Neural crest cell (in vitro differentiated cells): ENCODE data around the gene SNX5. TPM values are rescaled to one million over a fixed set of nuclear protein-coding genes. Genes with fewer than 3 reads are reported as not detected.

Experiments used
- DNase-seq: peaks from one replicate; pipeline ENCODE4 v3.0.0; 2021; ENCODE audit warnings: low read depth, mixed read lengths, low spot score
- H3K27ac Mint-ChIP-seq: one replicate; pipeline ENCODE4 v1.8.0; 2021; ENCODE audit warnings: mild to moderate bottlenecking, mixed read lengths; ENCODE audit not compliant: unreplicated experiment
- H3K27me3 Mint-ChIP-seq: 2 replicates; pipeline ENCODE4 v1.8.0; 2021; ENCODE audit warnings: low read depth, mild to moderate bottlenecking, mixed read lengths
- H3K36me3 Mint-ChIP-seq: 2 replicates; pipeline ENCODE4 v1.8.0; 2021; ENCODE audit warnings: low read depth, mild to moderate bottlenecking, mixed read lengths
- H3K4me1 Mint-ChIP-seq: 2 replicates; pipeline ENCODE4 v1.8.0; 2021; ENCODE audit warnings: mixed read lengths
- H3K4me3 Mint-ChIP-seq: one replicate; pipeline ENCODE4 v1.8.0; 2021; ENCODE audit warnings: mild to moderate bottlenecking, mixed read lengths
- H3K9me3 Mint-ChIP-seq: 2 replicates; pipeline ENCODE4 v1.8.0; 2021; ENCODE audit warnings: mixed read lengths
- CTCF ChIP-seq: fragments of 200-600 bp; sonication (generic); conservative IDR thresholded peaks from 2 replicates; pipeline ENCODE4 v1.5.0; 2021; ENCODE audit warnings: antibody characterized with exemption, mild to moderate bottlenecking
- total RNA-seq: library from RNA; stranded (reverse); gene quantifications from 2 replicates; pipeline ENCODE4 v1.2.1, GENCODE V29; 2021

Gene SNX5
- total RNA-seq, 1 donor from 2014 or later, result 116 TPM

- Mint-ChIP-seq H3K4me1 (no peaks in the 10 kb centered on the region), H3K4me3 (no peak overlapping the region), H3K27ac (no peak overlapping the region), H3K9me3 (no peaks in the 10 kb centered on the region), H3K36me3 (no peaks in the 10 kb centered on the region), H3K27me3 (peaks cover 4% of the 10 kb centered on the region)
- TF ChIP-seq CTCF, result no peak
- DNase-seq, result no peak
These were observed 50.6 kb downstream of the SNX5 start for GRCh38 chr20:17917832-17918618.

- no peak overlapping the region for H3K4me3 Mint-ChIP-seq
These were observed 52.1 kb downstream of the SNX5 start for GRCh38 chr20:17916433-17916891.

GRCh38 chr20:17914957-17915356, 53.6 kb downstream of the SNX5 start:
- H3K4me3 Mint-ChIP-seq, result no peak overlapping the region
- peaks cover 4% of the 10 kb centered on the region for H3K27me3 Mint-ChIP-seq
- DNase-seq, result no peak
- H3K9me3 Mint-ChIP-seq, result no peaks in the 10 kb centered on the region
- TF ChIP-seq CTCF, result no peak
- H3K27ac Mint-ChIP-seq, result no peak overlapping the region
- H3K4me1 Mint-ChIP-seq, result peaks cover 15% of the 10 kb centered on the region
- H3K36me3 Mint-ChIP-seq, result no peaks in the 10 kb centered on the region

More at GRCh38 chr20:17916433-17916891, 52.1 kb downstream of the SNX5 start:
- Mint-ChIP-seq H3K27me3 (peaks cover 4% of the 10 kb centered on the region), H3K36me3 (no peaks in the 10 kb centered on the region), H3K4me1 (no peaks in the 10 kb centered on the region), H3K9me3 (no peaks in the 10 kb centered on the region), H3K27ac (no peak overlapping the region)
- TF ChIP-seq CTCF, result no peak
- no peak for DNase-seq

GRCh38 chr20:17912916-17913315, 55.7 kb downstream of the SNX5 start:
- Mint-ChIP-seq H3K4me1 (peaks cover 26% of the 10 kb centered on the region), H3K36me3 (no peaks in the 10 kb centered on the region), H3K27ac (no peak overlapping the region), H3K27me3 (peaks cover 4% of the 10 kb centered on the region), H3K9me3 (no peaks in the 10 kb centered on the region), H3K4me3 (no peak overlapping the region)
- TF ChIP-seq CTCF, result no peak
- DNase-seq, result no peak

- peaks cover 4% of the 10 kb centered on the region for H3K27me3 Mint-ChIP-seq
- no peak for TF ChIP-seq CTCF
- no peaks in the 10 kb centered on the region for H3K36me3 Mint-ChIP-seq
- H3K4me3 Mint-ChIP-seq, result no peak overlapping the region
- no peak overlapping the region for H3K27ac Mint-ChIP-seq
- H3K9me3 Mint-ChIP-seq, result no peaks in the 10 kb centered on the region
- no peak for DNase-seq
- H3K4me1 Mint-ChIP-seq, result peaks cover 26% of the 10 kb centered on the region
These were observed 56.7 kb downstream of the SNX5 start for GRCh38 chr20:17911927-17912326.
